GM15510 (cell line): Measurements from ENCODE around the gene SPATA12.

Experiments used
- POLR2A ChIP-seq: IDR thresholded peaks from 3 replicates; pipeline ENCODE4 v1.6.1; 2011; ENCODE audit warnings: borderline replicate concordance; ENCODE audit not compliant: insufficient read length; ENCODE audit errors: extremely low read depth

The SPATA12 gene

GRCh38 chr3:57066471-57066870 lies 6.0 kb downstream of the SPATA12 start:
- no peak for TF ChIP-seq POLR2A

GRCh38 chr3:57068437-57069089 lies 8.1 kb downstream of the SPATA12 start:
- no peak for TF ChIP-seq POLR2A

- TF ChIP-seq POLR2A: no peak
These were observed 9.0 kb downstream of the SPATA12 start for GRCh38 chr3:57069503-57069902.

GRCh38 chr3:57073628-57074027 lies 13.2 kb downstream of the SPATA12 start:
- TF ChIP-seq POLR2A: no peak

GRCh38 chr3:57074135-57074534 lies 13.7 kb downstream of the SPATA12 start:
- no peak for TF ChIP-seq POLR2A

- TF ChIP-seq POLR2A: no peak
These were observed 16.0 kb downstream of the SPATA12 start for GRCh38 chr3:57076422-57076951.

- TF ChIP-seq POLR2A: no peak
These were observed 17.3 kb downstream of the SPATA12 start for GRCh38 chr3:57077630-57078343.

- TF ChIP-seq POLR2A: no peak
These were observed 17.8 kb downstream of the SPATA12 start for GRCh38 chr3:57078344-57078634.

- TF ChIP-seq POLR2A: no peak
These were observed 18.4 kb downstream of the SPATA12 start for GRCh38 chr3:57078635-57079473.

- TF ChIP-seq POLR2A: no peak
These were observed 19.0 kb downstream of the SPATA12 start for GRCh38 chr3:57079474-57079831.

GRCh38 chr3:57080171-57080570 lies 19.7 kb downstream of the SPATA12 start:
- no peak for TF ChIP-seq POLR2A

GRCh38 chr3:57081173-57081572 lies 20.7 kb downstream of the SPATA12 start:
- no peak for TF ChIP-seq POLR2A

- TF ChIP-seq POLR2A: no peak
These were observed 22.0 kb downstream of the SPATA12 start for GRCh38 chr3:57082481-57082880.

GRCh38 chr3:57085211-57085610 lies 24.7 kb downstream of the SPATA12 start:
- TF ChIP-seq POLR2A: no peak

GRCh38 chr3:57086201-57086600 lies 25.7 kb downstream of the SPATA12 start:
- TF ChIP-seq POLR2A: no peak

GRCh38 chr3:57087361-57088092 lies 27.1 kb downstream of the SPATA12 start:
- TF ChIP-seq POLR2A: no peak

- TF ChIP-seq POLR2A: no peak
These were observed 28.0 kb downstream of the SPATA12 start for GRCh38 chr3:57088503-57088902.
